HG03039 (cell line): ENCODE results near the gene SLC23A2.
A peak's percentile ranks its signal among the peaks of the same experiment; 100 is the strongest.

Experiments used
- ATAC-seq: cut with Tn5 transposase; IDR thresholded peaks from one replicate; pipeline ENCODE4 v1.9.1; 2021; ENCODE audit warnings: mild to moderate bottlenecking, moderate library complexity; ENCODE audit not compliant: unreplicated experiment

Gene SLC23A2

GRCh38 chr20:4971064-4971463, 30.2 kb downstream of the SLC23A2 start:
- no peak for ATAC-seq

GRCh38 chr20:4967752-4968477, 33.4 kb downstream of the SLC23A2 start:
- no peak for ATAC-seq

- ATAC-seq = no peak
Observed at GRCh38 chr20:4966826-4967751, 34.2 kb downstream of the SLC23A2 start.

- no peak for ATAC-seq
Observed at GRCh38 chr20:4962241-4962855, 39.0 kb downstream of the SLC23A2 start.

DNA sequence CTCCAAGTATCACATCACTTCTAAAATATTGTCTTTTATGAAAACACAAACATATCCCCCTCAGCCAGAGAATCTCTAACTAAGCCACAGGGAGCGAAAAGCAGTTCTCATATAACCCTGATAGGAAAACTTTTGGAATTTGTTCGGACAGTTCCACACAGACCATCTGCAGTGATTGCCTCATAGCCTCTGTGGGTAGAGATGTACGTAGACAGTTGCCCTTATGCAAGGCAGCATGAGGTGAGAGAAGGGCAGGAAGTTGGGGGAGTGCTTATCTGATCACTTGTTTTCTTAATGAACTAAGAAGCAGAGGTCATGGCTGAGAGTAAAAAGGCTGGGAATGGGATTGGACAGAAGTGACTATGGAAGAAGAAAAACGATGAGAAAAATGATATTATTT, 39.6 kb downstream of the SLC23A2 start:
- ATAC-seq = no peak

GRCh38 chr20:4959592-4959991, 41.7 kb downstream of the SLC23A2 start:
- ATAC-seq = no peak

- no peak for ATAC-seq
Observed at GRCh38 chr20:4957939-4958362, 43.4 kb downstream of the SLC23A2 start.

DNA sequence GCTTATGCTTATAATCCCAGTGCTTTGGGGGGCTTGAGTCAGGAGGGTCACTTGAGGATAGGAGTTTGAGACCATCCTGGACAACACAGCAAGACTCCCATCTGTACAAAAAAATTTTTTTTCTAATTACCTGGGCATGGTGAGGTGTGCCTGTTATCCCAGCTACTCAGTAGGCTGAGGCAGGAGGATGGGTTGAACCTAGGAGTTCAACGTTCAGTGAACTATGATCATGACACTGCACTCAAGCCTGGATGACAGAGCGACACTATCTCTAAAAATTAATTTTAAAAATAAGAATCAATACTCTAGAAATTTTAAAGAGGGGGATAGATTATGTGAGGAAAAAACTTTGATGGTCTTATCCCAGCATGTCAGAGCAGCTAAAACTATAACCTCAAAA, 44.1 kb downstream of the SLC23A2 start:
- no peak for ATAC-seq

DNA sequence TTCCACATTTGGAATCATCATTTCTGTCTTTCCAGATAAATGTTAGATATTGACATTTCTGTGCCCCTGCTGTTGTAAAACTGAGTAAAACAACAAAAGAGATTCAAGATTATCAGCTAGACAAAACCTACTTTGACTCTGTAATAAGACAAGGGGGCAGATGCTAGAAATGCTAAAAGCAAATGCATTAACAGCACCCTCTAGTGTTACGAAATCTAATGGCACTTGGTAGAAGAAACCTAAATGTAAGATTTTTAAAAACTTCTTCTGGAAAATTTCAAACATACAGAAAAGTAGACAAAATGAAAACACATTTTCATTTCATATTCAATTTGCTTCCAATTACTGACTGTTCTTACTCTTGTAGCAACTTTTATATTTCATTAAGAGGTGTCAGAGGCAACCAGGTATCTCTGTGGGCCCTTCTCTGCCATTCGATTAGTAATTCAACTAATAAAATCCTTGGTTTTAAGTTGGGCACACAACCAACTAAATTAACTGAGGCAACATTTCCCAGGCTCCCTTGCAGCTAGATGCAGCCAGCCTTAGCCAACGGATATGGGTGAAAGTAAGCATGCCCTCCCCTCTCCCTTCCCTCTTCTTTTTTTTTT, 45.0 kb downstream of the SLC23A2 start:
- no peak for ATAC-seq

DNA sequence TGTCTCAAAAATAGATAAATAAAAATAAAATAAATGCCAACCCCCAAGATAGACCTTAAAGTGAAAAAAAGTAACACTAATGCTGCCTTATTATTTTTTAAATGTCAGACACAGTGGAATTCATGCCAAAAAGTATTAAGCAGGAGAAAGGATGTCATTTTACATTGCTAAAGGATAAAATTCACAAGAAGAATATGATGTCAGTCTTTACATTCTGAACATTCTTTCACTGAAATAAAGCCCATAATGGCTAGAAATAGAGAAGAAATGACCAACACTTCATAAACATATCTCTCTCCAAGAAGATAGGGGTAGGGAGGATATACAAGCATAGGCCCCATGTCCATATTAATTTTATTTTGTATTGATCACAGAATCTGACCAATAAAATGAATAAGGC, 47.4 kb downstream of the SLC23A2 start:
- no peak for ATAC-seq

DNA sequence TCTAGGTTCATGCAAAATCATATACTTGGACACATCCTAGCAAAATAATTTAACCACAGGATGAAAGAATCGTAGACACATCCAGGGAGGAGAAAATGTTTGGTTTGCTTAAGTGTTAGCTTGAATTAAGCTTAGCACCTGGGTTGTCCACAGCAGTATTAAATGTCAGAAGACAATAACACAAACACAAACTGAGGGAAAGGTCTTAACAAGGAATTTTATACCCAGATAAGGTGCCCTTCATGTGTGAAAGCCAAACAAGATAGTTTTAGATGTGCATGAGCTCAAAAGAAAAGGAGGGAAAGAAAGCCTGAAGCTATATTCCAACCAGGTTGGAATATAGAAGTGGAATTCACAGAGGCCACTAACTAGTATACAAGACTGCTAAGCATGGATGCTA, 49.1 kb downstream of the SLC23A2 start:
- no peak for ATAC-seq

GRCh38 chr20:4951299-4951698, 50.0 kb downstream of the SLC23A2 start:
- ATAC-seq = no peak

DNA sequence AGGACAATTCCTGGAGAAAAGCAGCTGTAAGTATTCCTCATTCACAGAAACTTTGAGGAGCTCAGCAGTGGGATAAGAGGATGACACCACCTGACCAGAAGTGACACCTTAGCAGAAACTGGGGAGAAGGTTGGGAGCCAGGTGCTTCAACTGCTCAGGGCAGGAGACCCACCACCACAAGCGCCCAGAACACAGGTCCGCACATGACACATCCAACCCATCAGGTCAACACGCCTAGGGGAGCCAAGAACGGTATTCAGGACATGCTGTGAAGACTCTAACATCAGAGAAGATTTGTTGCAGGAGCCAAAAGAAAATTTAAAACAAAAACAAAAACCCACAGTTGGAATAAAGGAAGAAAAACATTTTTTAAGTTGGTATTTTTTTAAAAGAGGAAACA, 50.5 kb downstream of the SLC23A2 start:
- ATAC-seq = no peak

- no peak for ATAC-seq
Observed at GRCh38 chr20:4950437-4950836, 50.9 kb downstream of the SLC23A2 start.

DNA sequence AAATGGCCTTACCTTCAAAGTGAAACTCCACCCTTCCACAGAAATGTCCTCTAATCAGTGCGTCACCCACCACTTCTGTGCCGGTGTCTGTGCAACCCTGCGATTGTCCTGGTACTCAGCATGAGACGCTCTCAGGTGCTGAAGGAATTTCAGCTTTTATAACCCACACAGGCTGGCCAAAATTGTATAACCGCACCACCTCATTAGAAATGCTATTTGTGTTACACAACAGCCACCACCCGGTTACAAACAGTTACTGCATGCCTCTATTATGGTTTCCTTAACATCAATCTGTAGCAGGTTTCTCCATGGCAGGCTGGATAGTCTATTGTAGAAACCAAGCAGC, 51.5 kb downstream of the SLC23A2 start:
- ATAC-seq = no peak

GRCh38 chr20:4947817-4948559, 53.3 kb downstream of the SLC23A2 start:
- no peak for ATAC-seq

DNA sequence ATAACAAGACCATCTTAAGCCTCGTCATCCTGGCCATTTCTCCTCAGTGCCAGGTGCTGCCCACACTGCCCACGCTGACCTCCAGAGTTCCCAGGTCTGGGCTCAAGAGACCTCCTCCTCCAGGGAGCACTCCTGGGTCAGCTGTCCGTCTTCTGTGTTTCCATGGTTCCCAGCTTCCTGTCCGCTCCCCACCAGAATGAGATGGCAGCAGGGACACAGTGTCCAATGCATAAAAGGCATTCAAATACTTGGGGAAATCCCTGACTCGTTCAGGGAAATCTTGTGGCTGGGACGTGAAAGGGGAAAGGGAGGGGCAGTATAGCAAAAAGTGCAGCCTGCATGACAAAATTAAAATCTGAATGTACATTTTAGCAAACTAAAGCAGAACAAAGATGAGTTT, 54.3 kb downstream of the SLC23A2 start:
- peak; percentile 52 for ATAC-seq

DNA sequence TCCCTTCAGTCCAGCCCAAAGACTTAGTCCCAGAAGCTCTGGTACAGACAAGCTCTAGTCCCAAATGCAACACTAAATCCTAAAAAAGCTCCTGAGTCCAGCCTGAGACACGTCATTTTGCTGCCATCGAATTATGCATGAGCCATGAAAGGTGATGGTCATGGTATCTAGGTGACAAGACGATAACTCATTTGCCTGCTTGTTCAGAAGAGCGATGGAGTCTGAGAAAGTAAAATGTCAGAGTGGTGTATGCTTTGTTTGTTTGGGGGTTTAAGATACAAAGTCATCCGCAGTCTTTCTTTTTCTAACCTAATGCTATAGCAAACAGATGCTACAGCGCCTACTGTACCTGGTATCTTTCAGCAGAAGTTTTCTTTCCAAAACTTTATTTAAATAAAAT, 54.7 kb downstream of the SLC23A2 start:
- no peak for ATAC-seq

- no peak for ATAC-seq
Observed at GRCh38 chr20:4944518-4945313, 56.6 kb downstream of the SLC23A2 start.

DNA sequence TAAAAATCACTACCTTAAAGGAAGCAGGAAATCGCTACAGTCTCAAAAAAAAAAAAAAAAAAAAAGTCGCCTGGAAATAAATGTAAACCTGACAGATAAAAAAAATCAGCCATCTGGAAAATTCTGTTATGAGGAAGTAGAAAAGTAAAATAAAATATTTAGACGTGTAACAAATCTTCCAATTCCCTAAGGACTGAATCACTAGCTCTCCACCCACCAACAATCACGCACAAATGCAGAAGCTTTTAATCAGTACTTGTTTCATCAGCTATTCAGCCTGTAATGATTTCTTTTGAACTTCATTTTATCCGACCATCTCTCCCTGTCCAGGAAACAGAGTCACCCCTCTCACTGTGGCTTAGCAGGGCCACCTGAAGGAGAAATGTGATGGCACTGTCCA, 59.0 kb downstream of the SLC23A2 start:
- ATAC-seq = no peak
